T follicular helper cell (primary cell): ENCODE measurements around the gene AQP1.

ENCODE experiments used
- DNase-seq: peaks from one replicate; pipeline ENCODE4 v3.0.0-alpha.2; 2020; ENCODE audit warnings: low read depth

Gene AQP1

GRCh38 chr7:30884881-30885280 is 26.8 kb upstream of the AQP1 start:
- no peak for DNase-seq

GRCh38 chr7:30886608-30887011 is 25.0 kb upstream of the AQP1 start:
- no peak for DNase-seq

- DNase-seq, result no peak
Observed at GRCh38 chr7:30887464-30887872, 24.2 kb upstream of the AQP1 start.

- no peak for DNase-seq
Observed at GRCh38 chr7:30888747-30889146, 22.9 kb upstream of the AQP1 start.

- no peak for DNase-seq
Observed at GRCh38 chr7:30890226-30890625, 21.4 kb upstream of the AQP1 start.

GRCh38 chr7:30893357-30893756 is 18.3 kb upstream of the AQP1 start:
- DNase-seq, result no peak

GRCh38 chr7:30894009-30894408 is 17.6 kb upstream of the AQP1 start:
- no peak for DNase-seq

GRCh38 chr7:30894866-30895605 is 16.6 kb upstream of the AQP1 start:
- no peak for DNase-seq

GRCh38 chr7:30896036-30896435 is 15.6 kb upstream of the AQP1 start:
- no peak for DNase-seq

GRCh38 chr7:30896783-30897637 is 14.6 kb upstream of the AQP1 start:
- no peak for DNase-seq

GRCh38 chr7:30897770-30898169 is 13.9 kb upstream of the AQP1 start:
- DNase-seq, result no peak

GRCh38 chr7:30898411-30898810 is 13.2 kb upstream of the AQP1 start:
- DNase-seq, result no peak

GRCh38 chr7:30899066-30899465 is 12.6 kb upstream of the AQP1 start:
- no peak for DNase-seq

- no peak for DNase-seq
Observed at GRCh38 chr7:30899630-30900029, 12.0 kb upstream of the AQP1 start.

GRCh38 chr7:30900053-30900452 is 11.6 kb upstream of the AQP1 start:
- no peak for DNase-seq

- DNase-seq, result no peak
Observed at GRCh38 chr7:30900803-30901362, 10.8 kb upstream of the AQP1 start.

- DNase-seq, result no peak
Observed at GRCh38 chr7:30901856-30902255, 9.8 kb upstream of the AQP1 start.

- no peak for DNase-seq
Observed at GRCh38 chr7:30902466-30902865, 9.2 kb upstream of the AQP1 start.

- no peak for DNase-seq
Observed at GRCh38 chr7:30903146-30903545, 8.5 kb upstream of the AQP1 start.

GRCh38 chr7:30904561-30904960 is 7.1 kb upstream of the AQP1 start:
- no peak for DNase-seq

- no peak for DNase-seq
Observed at GRCh38 chr7:30905078-30906012, 6.3 kb upstream of the AQP1 start.

- DNase-seq, result no peak
Observed at GRCh38 chr7:30906014-30906413, 5.6 kb upstream of the AQP1 start.
